Large intestine (tissue), 3 donors: ENCODE results near the gene RAC3. TPM values are rescaled to one million over a fixed set of nuclear protein-coding genes. Genes with fewer than 3 reads are reported as not detected.

Source experiments
- DNase-seq, 2 donors: peaks; one replicate each; pipeline versions ENCODE4 v3.0.0 to v3.0.0-alpha.2; 2013
- H3K27ac ChIP-seq: one replicate; pipeline ENCODE4 v1.5.1; 2013; ENCODE audit warnings: low read length
- H3K27me3 ChIP-seq: 2 replicates; pipeline ENCODE4 v1.6.1; 2013; ENCODE audit warnings: low read length; ENCODE audit not compliant: control insufficient read depth, insufficient read depth
- H3K36me3 ChIP-seq: 2 replicates; pipeline ENCODE4 v1.6.1; 2013; ENCODE audit warnings: low read length; ENCODE audit not compliant: control insufficient read depth, insufficient read depth
- H3K4me1 ChIP-seq: one replicate; pipeline ENCODE4 v1.6.1; 2013; ENCODE audit warnings: low read length; ENCODE audit not compliant: control insufficient read depth, insufficient read depth
- H3K4me3 ChIP-seq: one replicate; pipeline ENCODE4 v1.5.1; 2013; ENCODE audit warnings: low read length
- H3K9me3 ChIP-seq: one replicate; pipeline ENCODE4 v1.6.1; 2013; ENCODE audit warnings: mild to moderate bottlenecking, low read depth, low read length, moderate library complexity; ENCODE audit not compliant: control insufficient read depth
- WGBS: methylation state at CpG from one replicate; pipeline ENCODE4 v1.1.5; 2013; ENCODE audit warnings: low lambda C conversion rate; ENCODE audit not compliant: insufficient coverage; 5-methylcytosine and 5-hydroxymethylcytosine counted together
- polyA plus RNA-seq: library from polyadenylated mRNA; unstranded; fragments of 120-200 nt; gene quantifications from one replicate; pipeline ENCODE4 v1.2.1, GENCODE V29; 2013

The RAC3 gene
- polyA plus RNA-seq, 1 donor: 10.1 TPM

GRCh38 chr17:82013772-82014321 lies 17.6 kb upstream of the RAC3 start:
- H3K9me3 ChIP-seq: no peaks in the 10 kb centered on the region
- no peak overlapping the region for H3K4me3 ChIP-seq
- peaks cover 34% of the 10 kb centered on the region for H3K36me3 ChIP-seq
- no peaks in the 10 kb centered on the region for H3K4me1 ChIP-seq
- no peak overlapping the region for H3K27ac ChIP-seq
- no CpG with 5 or more reads among the region's 16 CpGs for WGBS
- no peaks in the 10 kb centered on the region for H3K27me3 ChIP-seq
- no peak for DNase-seq

GRCh38 chr17:82014432-82014831 lies 17.0 kb upstream of the RAC3 start:
- H3K27me3 ChIP-seq: no peaks in the 10 kb centered on the region
- H3K9me3 ChIP-seq: no peaks in the 10 kb centered on the region
- H3K27ac ChIP-seq: no peak overlapping the region
- no peak for DNase-seq
- H3K36me3 ChIP-seq: peaks cover 34% of the 10 kb centered on the region
- H3K4me1 ChIP-seq: no peaks in the 10 kb centered on the region
- no CpG with 5 or more reads among the region's 23 CpGs for WGBS
- no peak overlapping the region for H3K4me3 ChIP-seq

DNA sequence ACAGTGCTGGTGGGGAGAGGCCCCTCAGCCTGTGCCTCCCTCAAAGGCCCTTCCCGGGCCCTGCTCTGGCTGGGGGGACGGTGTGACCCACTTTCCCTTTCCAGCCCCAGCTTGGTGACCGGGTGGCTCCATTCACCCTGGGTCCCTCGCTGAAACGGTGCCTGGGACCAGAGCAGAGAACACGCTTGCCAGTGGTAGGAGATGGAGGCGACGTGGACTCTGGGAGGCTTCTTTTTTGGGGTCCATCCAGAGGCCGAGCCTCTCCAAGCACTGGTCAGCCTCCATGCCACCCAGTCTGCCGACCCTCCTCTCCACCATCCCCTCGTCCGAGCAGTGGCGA lies 16.5 kb upstream of the RAC3 start:
- 100% methylated on average over 2 of the region's 13 CpGs for WGBS
- H3K4me1 ChIP-seq: no peaks in the 10 kb centered on the region
- H3K36me3 ChIP-seq: peaks cover 33% of the 10 kb centered on the region
- H3K27me3 ChIP-seq: no peaks in the 10 kb centered on the region
- H3K4me3 ChIP-seq: no peak overlapping the region
- H3K9me3 ChIP-seq: no peaks in the 10 kb centered on the region
- no peak overlapping the region for H3K27ac ChIP-seq
- no peak for DNase-seq

GRCh38 chr17:82015311-82015971 lies 16.0 kb upstream of the RAC3 start:
- H3K27ac ChIP-seq: no peak overlapping the region
- H3K27me3 ChIP-seq: no peaks in the 10 kb centered on the region
- no peaks in the 10 kb centered on the region for H3K4me1 ChIP-seq

GRCh38 chr17:82016061-82016874 lies 15.2 kb upstream of the RAC3 start:
- no CpG with 5 or more reads among the region's 28 CpGs for WGBS
- Histone ChIP-seq H3K4me3 (no peak overlapping the region), H3K36me3 (peaks cover 29% of the 10 kb centered on the region), H3K27ac (no peak overlapping the region), H3K4me1 (peaks cover 5% of the 10 kb centered on the region), H3K9me3 (no peaks in the 10 kb centered on the region), H3K27me3 (no peaks in the 10 kb centered on the region)
- no peak for DNase-seq

More at GRCh38 chr17:82015311-82015971, 16.0 kb upstream of the RAC3 start:
- H3K36me3 ChIP-seq: peaks cover 33% of the 10 kb centered on the region
- DNase-seq: no peak
- no peak overlapping the region for H3K4me3 ChIP-seq
- WGBS: no CpG with 5 or more reads among the region's 24 CpGs
- no peaks in the 10 kb centered on the region for H3K9me3 ChIP-seq

GRCh38 chr17:82016875-82017459 lies 14.5 kb upstream of the RAC3 start:
- no CpG with 5 or more reads among the region's 24 CpGs for WGBS
- H3K36me3 ChIP-seq: peaks cover 22% of the 10 kb centered on the region
- peaks cover 12% of the 10 kb centered on the region for H3K4me1 ChIP-seq

DNA sequence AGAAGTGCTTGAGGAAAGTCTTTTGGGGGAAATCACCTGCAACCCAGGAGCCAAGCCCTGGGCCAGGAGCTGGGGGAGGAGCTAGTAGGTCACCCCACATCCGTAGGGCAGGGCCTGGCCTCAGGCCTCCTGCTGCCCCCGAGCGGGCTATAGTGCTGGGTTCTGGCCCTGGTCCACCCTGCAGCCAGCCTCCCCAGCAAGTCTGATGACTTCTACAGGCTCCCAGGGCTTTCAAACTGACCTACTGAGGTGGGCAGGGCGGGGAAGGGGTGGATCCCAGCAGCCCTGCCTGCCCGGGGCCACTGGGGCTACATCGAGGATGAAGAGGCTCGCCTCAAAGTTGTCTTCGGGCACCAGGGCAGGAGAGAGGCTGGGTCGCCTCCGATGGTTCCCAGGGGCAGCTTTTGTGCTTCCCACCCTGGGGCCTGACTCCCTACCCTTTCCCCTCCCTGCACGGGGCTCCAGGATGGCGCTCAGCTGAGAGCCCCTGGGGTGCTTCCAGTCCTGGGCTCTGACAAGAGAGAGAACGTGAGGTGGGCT lies 13.8 kb upstream of the RAC3 start:
- WGBS: no CpG with 5 or more reads among the region's 13 CpGs
- Histone ChIP-seq H3K4me3 (no peak overlapping the region), H3K27me3 (no peaks in the 10 kb centered on the region), H3K36me3 (peaks cover 16% of the 10 kb centered on the region), H3K4me1 (peaks cover 15% of the 10 kb centered on the region), H3K27ac (no peak overlapping the region), H3K9me3 (no peaks in the 10 kb centered on the region)
- DNase-seq: no peak

More at GRCh38 chr17:82016875-82017459, 14.5 kb upstream of the RAC3 start:
- no peaks in the 10 kb centered on the region for H3K9me3 ChIP-seq
- no peak overlapping the region for H3K27ac ChIP-seq
- no peaks in the 10 kb centered on the region for H3K27me3 ChIP-seq
- DNase-seq: no peak
- no peak overlapping the region for H3K4me3 ChIP-seq

DNA sequence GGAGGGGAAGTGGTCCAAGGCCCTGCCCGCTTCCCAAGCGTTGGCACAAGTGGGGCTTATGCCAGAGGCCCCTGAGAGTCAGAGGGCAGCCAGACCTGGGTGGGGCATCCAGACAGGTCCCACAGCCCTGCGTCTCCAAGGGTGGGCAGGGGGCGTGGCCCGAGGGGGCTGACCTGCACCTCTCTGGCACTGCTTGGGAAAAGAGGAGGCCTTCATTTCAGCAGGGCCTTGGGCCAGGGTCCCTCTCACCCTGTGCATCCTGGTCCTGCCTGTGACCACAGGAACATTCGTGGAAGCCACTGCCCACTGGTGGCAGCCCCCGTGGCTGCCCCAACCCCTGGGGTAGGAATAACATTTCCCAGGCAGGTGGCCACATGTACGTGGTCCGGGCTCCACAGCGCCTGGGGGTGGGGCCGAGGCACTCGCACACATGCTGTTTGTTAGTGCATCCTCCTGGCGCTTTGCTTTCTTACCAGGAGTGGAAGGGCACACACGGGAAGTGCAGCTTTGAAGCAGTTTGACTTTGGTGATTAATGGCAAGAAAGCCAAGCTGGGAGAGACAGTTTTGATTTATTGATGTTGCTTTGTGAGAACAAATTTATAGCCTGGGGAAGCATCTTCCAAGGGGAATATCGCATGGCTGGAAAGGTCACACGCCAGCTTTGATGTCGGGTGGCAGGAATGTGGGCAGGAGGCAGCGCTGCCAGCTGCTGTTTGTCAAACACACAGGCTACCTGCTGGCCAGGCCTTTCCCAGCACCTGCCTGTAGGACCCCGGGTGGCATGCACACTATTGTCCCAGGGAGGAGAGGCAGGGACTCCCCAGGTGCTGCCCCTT lies 13.1 kb upstream of the RAC3 start:
- H3K36me3 ChIP-seq: peaks cover 16% of the 10 kb centered on the region
- DNase-seq: no peak
- H3K4me3 ChIP-seq: no peak overlapping the region
- peaks cover 15% of the 10 kb centered on the region for H3K4me1 ChIP-seq
- H3K9me3 ChIP-seq: no peaks in the 10 kb centered on the region
- no peaks in the 10 kb centered on the region for H3K27me3 ChIP-seq
- no CpG with 5 or more reads among the region's 19 CpGs for WGBS
- no peak overlapping the region for H3K27ac ChIP-seq

GRCh38 chr17:82018989-82019689 lies 12.3 kb upstream of the RAC3 start:
- DNase-seq: no peak
- Histone ChIP-seq H3K27ac (no peak overlapping the region), H3K9me3 (no peaks in the 10 kb centered on the region), H3K4me1 (peaks cover 19% of the 10 kb centered on the region), H3K27me3 (no peaks in the 10 kb centered on the region), H3K36me3 (peaks cover 16% of the 10 kb centered on the region), H3K4me3 (no peak overlapping the region)
- no CpG with 5 or more reads among the region's 33 CpGs for WGBS
